Measurements from ENCODE around the gene DYNLT5. TPM values are rescaled to one million over a fixed set of nuclear protein-coding genes. Genes with fewer than 3 reads are reported as not detected.
"Not testable (repeated sequence)": the region's sequence is repeated elsewhere in the genome, so short reads cannot be mapped to it uniquely, and the experiment has no call there.

The DYNLT5 gene
- total RNA-seq, 1 experiment from 2014 or later: not detected

- ChIA-PET POLR2A (no interaction called here), CTCF (interaction anchor here (1.0 kb wide), 1 partner anchor 222 kb away, joined by 3 read pairs; no protein-coding TSS in a partner anchor)
- H3K36me3 Mint-ChIP-seq (ENCODE audit: insufficient read depth, unreplicated experiment): no peaks in the 10 kb centered on the region
- H3K4me3 ChIP-seq (ENCODE audit: low read depth, low read length): no peak overlapping the region
- no peaks in the 10 kb centered on the region for H3K27me3 ChIP-seq (replicated peaks; ENCODE audit: control insufficient read depth, insufficient read depth, low read length)
- peaks cover 11% of the 10 kb centered on the region for H3K27me3 Mint-ChIP-seq (ENCODE audit: insufficient read depth, unreplicated experiment)
- no TSS peak for BruUV-seq (replicated peaks)
- no peak overlapping the region for H3K27ac Mint-ChIP-seq (ENCODE audit: unreplicated experiment)
- no peaks in the 10 kb centered on the region for H3K9me3 ChIP-seq
- H3K4me1 ChIP-seq: no peaks in the 10 kb centered on the region
- intact Hi-C loops (cut with micrococcal nuclease; ENCODE audit: unreplicated experiment): loop anchor here (1.0 to 10.0 kb wide), 4 partner anchors 119 to 473 kb away; no protein-coding TSS in a partner anchor
- peaks cover 9% of the 10 kb centered on the region for H3K9me3 Mint-ChIP-seq (ENCODE audit: unreplicated experiment)
- no peaks in the 10 kb centered on the region for H3K4me1 Mint-ChIP-seq (ENCODE audit: low read depth, unreplicated experiment)
- peak; percentile 64 to 78 for TF ChIP-seq CTCF (IDR thresholded peaks at IDR 0.05; ENCODE audit: insufficient read depth in 1 of 2, low read depth in 1 of 2, low read length in 1 of 2, severe bottlenecking in 1 of 2, unreplicated experiment in 1 of 2)
- H3K36me3 ChIP-seq (ENCODE audit: control insufficient read depth, insufficient read depth, low read length): no peaks in the 10 kb centered on the region
- DNase-seq: peak; percentile 32 to 56
- H3K4me3 Mint-ChIP-seq (ENCODE audit: unreplicated experiment): no peak overlapping the region
Observed at GRCh38 chr1:66725885-66726665, 26.2 kb upstream of the DYNLT5 start.

GRCh38 chr1:66728021-66728420 lies 24.2 kb upstream of the DYNLT5 start:
- Mint-ChIP-seq H3K9me3 (ENCODE audit: unreplicated experiment) (no peaks in the 10 kb centered on the region), H3K27ac (ENCODE audit: unreplicated experiment) (no peak overlapping the region), H3K36me3 (ENCODE audit: insufficient read depth, unreplicated experiment) (no peaks in the 10 kb centered on the region), H3K4me1 (ENCODE audit: low read depth, unreplicated experiment) (no peaks in the 10 kb centered on the region), H3K4me3 (ENCODE audit: unreplicated experiment) (no peak overlapping the region), H3K27me3 (ENCODE audit: insufficient read depth, unreplicated experiment) (peaks cover 6% of the 10 kb centered on the region)
- no peak overlapping the region for H3K4me3 ChIP-seq (ENCODE audit: low read depth, low read length)
- no peaks in the 10 kb centered on the region for H3K36me3 ChIP-seq (ENCODE audit: control insufficient read depth, insufficient read depth, low read length)
- no peak for TF ChIP-seq CTCF (IDR thresholded peaks at IDR 0.05; ENCODE audit: insufficient read depth in 1 of 2, low read depth in 1 of 2, low read length in 1 of 2, severe bottlenecking in 1 of 2, unreplicated experiment in 1 of 2)
- no peaks in the 10 kb centered on the region for H3K27me3 ChIP-seq (replicated peaks; ENCODE audit: control insufficient read depth, insufficient read depth, low read length)
- ChIA-PET CTCF (no interaction called here), POLR2A (no interaction called here)
- intact Hi-C loops (cut with micrococcal nuclease; ENCODE audit: unreplicated experiment): loop anchor here (5.0 to 10.0 kb wide), 3 partner anchors 121 to 203 kb away; no protein-coding TSS in a partner anchor
- no peaks in the 10 kb centered on the region for H3K4me1 ChIP-seq
- BruUV-seq (replicated peaks): no TSS peak
- H3K9me3 ChIP-seq: no peaks in the 10 kb centered on the region
- DNase-seq: no peak

- DNase-seq; H3K9me3 Mint-ChIP-seq (ENCODE audit: unreplicated experiment); H3K4me1 Mint-ChIP-seq (ENCODE audit: low read depth, unreplicated experiment); H3K4me1 ChIP-seq; H3K36me3 Mint-ChIP-seq (ENCODE audit: insufficient read depth, unreplicated experiment); H3K27me3 ChIP-seq (replicated peaks; ENCODE audit: control insufficient read depth, insufficient read depth, low read length); BruUV-seq (replicated peaks); H3K9me3 ChIP-seq; CTCF ChIA-PET; H3K27me3 Mint-ChIP-seq (ENCODE audit: insufficient read depth, unreplicated experiment); H3K4me3 ChIP-seq (ENCODE audit: low read depth, low read length); H3K36me3 ChIP-seq (ENCODE audit: control insufficient read depth, insufficient read depth, low read length); H3K27ac Mint-ChIP-seq (ENCODE audit: unreplicated experiment); H3K4me3 Mint-ChIP-seq (ENCODE audit: unreplicated experiment); POLR2A ChIA-PET: not testable (repeated sequence)
- intact Hi-C loops (cut with micrococcal nuclease; ENCODE audit: unreplicated experiment): loop anchor here (5.0 to 10.0 kb wide), 3 partner anchors 121 to 204 kb away; no protein-coding TSS in a partner anchor
Observed at GRCh38 chr1:66728716-66729115, 23.5 kb upstream of the DYNLT5 start.
